SK-N-SH treated with all-trans-retinoic acid at 6 μM for 48 hours (cell line): Measurements from ENCODE around the gene GLB1L3.

Experiments
- ATAC-seq: fragments of 200-7000 bp; cut with Tn5 transposase; 3 replicates; pipeline ENCODE4 v1.9.1; 2020; ENCODE audit warnings: mild to moderate bottlenecking, moderate library complexity
- CREB5 ChIP-seq: fragments of 250-450 bp; sonication (Bioruptor Pico); IDR thresholded peaks from 2 replicates; pipeline ENCODE4 v1.5.1; 2020; ENCODE audit warnings: low read depth, mild to moderate bottlenecking, moderate library complexity
- CSDC2 ChIP-seq: fragments of 250-450 bp; sonication (Bioruptor Pico); IDR thresholded peaks from 2 replicates; pipeline ENCODE4 v1.5.0; 2020; ENCODE audit warnings: mild to moderate bottlenecking, moderate library complexity
- ESRRG ChIP-seq: fragments of 250-450 bp; sonication (Bioruptor Pico); IDR thresholded peaks from 2 replicates; pipeline ENCODE4 v1.6.1; 2021; ENCODE audit warnings: mild to moderate bottlenecking
- GLIS3 ChIP-seq: fragments of 250-450 bp; sonication (Bioruptor Pico); IDR thresholded peaks from 2 replicates; pipeline ENCODE4 v1.5.0; 2020; ENCODE audit warnings: mild to moderate bottlenecking, moderate library complexity
- ISL1 ChIP-seq: fragments of 250-450 bp; sonication (Bioruptor Pico); IDR thresholded peaks from 2 replicates; pipeline ENCODE4 v2.1.2; 2022; ENCODE audit warnings: mild to moderate bottlenecking, moderate library complexity
- OSR1 ChIP-seq: fragments of 250-450 bp; sonication (Bioruptor Pico); IDR thresholded peaks from 2 replicates; pipeline ENCODE4 v1.8.0; 2022; ENCODE audit warnings: moderate library complexity, mild to moderate bottlenecking, inconsistent platforms
- PPARA ChIP-seq: fragments of 250-450 bp; sonication (Bioruptor Pico); IDR thresholded peaks from 2 replicates; pipeline ENCODE4 v1.5.0; 2020; ENCODE audit warnings: mild to moderate bottlenecking, borderline replicate concordance
- RARB ChIP-seq: fragments of 250-450 bp; sonication (Bioruptor Pico); IDR thresholded peaks from 2 replicates; pipeline ENCODE4 v1.8.0; 2021; ENCODE audit warnings: mild to moderate bottlenecking, moderate library complexity
- SNAI2 ChIP-seq: fragments of 250-450 bp; sonication (Bioruptor Pico); IDR thresholded peaks from 2 replicates; pipeline ENCODE4 v1.5.0; 2020; ENCODE audit warnings: mild to moderate bottlenecking, moderate library complexity
- TCF4 ChIP-seq: fragments of 250-450 bp; sonication (Bioruptor Pico); IDR thresholded peaks from 2 replicates; pipeline ENCODE4 v1.8.0; 2021; ENCODE audit warnings: mild to moderate bottlenecking, moderate library complexity, borderline replicate concordance
- TOX ChIP-seq: fragments of 250-450 bp; sonication (Bioruptor Pico); IDR thresholded peaks from 2 replicates; pipeline ENCODE4 v1.8.0; 2021; ENCODE audit warnings: mild to moderate bottlenecking, moderate library complexity, borderline replicate concordance
- ZC3H10 ChIP-seq: fragments of 250-450 bp; sonication (Bioruptor Pico); IDR thresholded peaks from 2 replicates; pipeline ENCODE4 v1.5.1; 2021; ENCODE audit warnings: mild to moderate bottlenecking, moderate library complexity
- ZFP3 ChIP-seq: fragments of 250-450 bp; sonication (Bioruptor Pico); IDR thresholded peaks from 2 replicates; pipeline ENCODE4 v1.5.0; 2020; ENCODE audit warnings: mild to moderate bottlenecking, moderate library complexity
- ZFP30 ChIP-seq: fragments of 450-650 bp; formaldehyde crosslinking; IDR thresholded peaks from 2 replicates; pipeline ENCODE4 v1.5.0; 2022; ENCODE audit warnings: mild to moderate bottlenecking, moderate library complexity
- ZNF565 ChIP-seq: fragments of 450-650 bp; formaldehyde crosslinking; conservative IDR thresholded peaks from 2 replicates; pipeline ENCODE4 v1.5.0; 2020; ENCODE audit warnings: low read depth, mild to moderate bottlenecking, moderate library complexity
- ZNF70 ChIP-seq: fragments of 450-650 bp; formaldehyde crosslinking; IDR thresholded peaks from 2 replicates; pipeline ENCODE4 v1.5.0; 2020; ENCODE audit warnings: mild to moderate bottlenecking, moderate library complexity
- ZNF8 ChIP-seq: fragments of 450-650 bp; formaldehyde crosslinking; IDR thresholded peaks from 2 replicates; pipeline ENCODE4 v1.5.0; 2020; ENCODE audit warnings: mild to moderate bottlenecking, moderate library complexity
- TF ChIP-seq, protein P1 (sequence below): fragments of 250-450 bp; sonication (Bioruptor Pico); IDR thresholded peaks from 2 replicates; pipeline ENCODE4 v1.5.0; 2020; ENCODE audit warnings: mild to moderate bottlenecking, moderate library complexity
- TF ChIP-seq, protein P2 (sequence below): fragments of 250-450 bp; sonication (Bioruptor Pico); IDR thresholded peaks from 2 replicates; pipeline ENCODE4 v1.5.1; 2021; ENCODE audit warnings: mild to moderate bottlenecking, moderate library complexity

GLB1L3 gene

DNA sequence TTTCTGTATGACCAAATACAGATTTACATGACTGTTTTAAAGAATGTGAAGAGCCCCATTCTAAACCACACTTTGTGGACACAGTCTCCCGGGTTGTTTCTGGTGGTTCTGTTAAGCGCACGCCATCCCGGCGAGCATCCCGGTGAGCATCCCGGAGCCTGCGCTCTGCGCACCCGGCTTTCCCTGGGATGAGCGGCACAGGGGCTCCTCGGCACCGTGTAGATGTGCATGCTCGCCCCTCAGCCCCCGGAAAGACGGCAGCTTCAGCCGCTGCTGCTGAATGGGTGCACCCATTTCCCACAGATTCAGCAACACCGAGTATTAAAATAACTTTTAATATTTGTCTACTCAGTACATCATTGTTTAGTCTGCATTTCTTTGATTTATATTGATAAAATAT lies 91.6 kb downstream of the GLB1L3 start:
- TF ChIP-seq, protein P1, sequence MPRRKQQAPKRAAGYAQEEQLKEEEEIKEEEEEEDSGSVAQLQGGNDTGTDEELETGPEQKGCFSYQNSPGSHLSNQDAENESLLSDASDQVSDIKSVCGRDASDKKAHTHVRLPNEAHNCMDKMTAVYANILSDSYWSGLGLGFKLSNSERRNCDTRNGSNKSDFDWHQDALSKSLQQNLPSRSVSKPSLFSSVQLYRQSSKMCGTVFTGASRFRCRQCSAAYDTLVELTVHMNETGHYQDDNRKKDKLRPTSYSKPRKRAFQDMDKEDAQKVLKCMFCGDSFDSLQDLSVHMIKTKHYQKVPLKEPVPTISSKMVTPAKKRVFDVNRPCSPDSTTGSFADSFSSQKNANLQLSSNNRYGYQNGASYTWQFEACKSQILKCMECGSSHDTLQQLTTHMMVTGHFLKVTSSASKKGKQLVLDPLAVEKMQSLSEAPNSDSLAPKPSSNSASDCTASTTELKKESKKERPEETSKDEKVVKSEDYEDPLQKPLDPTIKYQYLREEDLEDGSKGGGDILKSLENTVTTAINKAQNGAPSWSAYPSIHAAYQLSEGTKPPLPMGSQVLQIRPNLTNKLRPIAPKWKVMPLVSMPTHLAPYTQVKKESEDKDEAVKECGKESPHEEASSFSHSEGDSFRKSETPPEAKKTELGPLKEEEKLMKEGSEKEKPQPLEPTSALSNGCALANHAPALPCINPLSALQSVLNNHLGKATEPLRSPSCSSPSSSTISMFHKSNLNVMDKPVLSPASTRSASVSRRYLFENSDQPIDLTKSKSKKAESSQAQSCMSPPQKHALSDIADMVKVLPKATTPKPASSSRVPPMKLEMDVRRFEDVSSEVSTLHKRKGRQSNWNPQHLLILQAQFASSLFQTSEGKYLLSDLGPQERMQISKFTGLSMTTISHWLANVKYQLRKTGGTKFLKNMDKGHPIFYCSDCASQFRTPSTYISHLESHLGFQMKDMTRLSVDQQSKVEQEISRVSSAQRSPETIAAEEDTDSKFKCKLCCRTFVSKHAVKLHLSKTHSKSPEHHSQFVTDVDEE (CRISPR knock-in tag), result no peak
- no peak for TF ChIP-seq TOX
- no peak for TF ChIP-seq ESRRG (CRISPR knock-in tag)
- no peak for TF ChIP-seq ZNF8
- TF ChIP-seq, protein P2, sequence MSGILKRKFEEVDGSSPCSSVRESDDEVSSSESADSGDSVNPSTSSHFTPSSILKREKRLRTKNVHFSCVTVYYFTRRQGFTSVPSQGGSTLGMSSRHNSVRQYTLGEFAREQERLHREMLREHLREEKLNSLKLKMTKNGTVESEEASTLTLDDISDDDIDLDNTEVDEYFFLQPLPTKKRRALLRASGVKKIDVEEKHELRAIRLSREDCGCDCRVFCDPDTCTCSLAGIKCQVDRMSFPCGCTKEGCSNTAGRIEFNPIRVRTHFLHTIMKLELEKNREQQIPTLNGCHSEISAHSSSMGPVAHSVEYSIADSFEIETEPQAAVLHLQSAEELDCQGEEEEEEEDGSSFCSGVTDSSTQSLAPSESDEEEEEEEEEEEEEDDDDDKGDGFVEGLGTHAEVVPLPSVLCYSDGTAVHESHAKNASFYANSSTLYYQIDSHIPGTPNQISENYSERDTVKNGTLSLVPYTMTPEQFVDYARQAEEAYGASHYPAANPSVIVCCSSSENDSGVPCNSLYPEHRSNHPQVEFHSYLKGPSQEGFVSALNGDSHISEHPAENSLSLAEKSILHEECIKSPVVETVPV, result no peak
- TF ChIP-seq TCF4 (CRISPR knock-in tag), result no peak
- TF ChIP-seq GLIS3, result no peak
- TF ChIP-seq ZC3H10 (CRISPR knock-in tag), result no peak
- no peak for TF ChIP-seq CREB5 (CRISPR knock-in tag)
- no peak for TF ChIP-seq ZFP30 (CRISPR knock-in tag)
- no peak for TF ChIP-seq PPARA (CRISPR knock-in tag)
- TF ChIP-seq ZNF70 (CRISPR knock-in tag), result no peak
- no peak for TF ChIP-seq OSR1
- TF ChIP-seq RARB (CRISPR knock-in tag), result no peak
- TF ChIP-seq ISL1 (CRISPR knock-in tag), result no peak
- TF ChIP-seq ZNF565 (CRISPR knock-in tag), result no peak
- no peak for TF ChIP-seq CSDC2
- TF ChIP-seq SNAI2 (CRISPR knock-in tag), result no peak
- TF ChIP-seq ZFP3, result no peak
- no peak for ATAC-seq
